GM23338 (cell line): ENCODE data around the gene OR2M3.

Source experiments
- CREB1 ChIP-seq: fragments of 250-450 bp; sonication (Bioruptor Pico); IDR thresholded peaks from 2 replicates; pipeline ENCODE4 v1.5.0; 2020; ENCODE audit warnings: low read depth, mild to moderate bottlenecking, moderate library complexity
- JUNB ChIP-seq: IDR thresholded peaks from one replicate; pipeline ENCODE4 v1.6.1; 2016; ENCODE audit warnings: antibody characterized with exemption; ENCODE audit not compliant: unreplicated experiment

- TF ChIP-seq JUNB (no peak), CREB1 (CRISPR knock-in tag) (no peak)
These were observed 42.4 kb downstream of the OR2M3 start for GRCh38 chr1:248239478-248239877.
